HL-60 (cell line): ENCODE results near the gene GRID1.

Experiments
- DNase-seq, 2 experiments: peaks; one replicate each; pipeline ENCODE4 v3.0.0-alpha.2; 2010 to 2020; ENCODE audit warnings: low read depth in 1 of 2, low spot score in 1 of 2
- H3K27ac ChIP-seq: fragments of 250-450 bp; sonication (Bioruptor Pico); replicated peaks from 2 replicates; pipeline ENCODE4 v1.5.1; 2020; ENCODE audit warnings: mild to moderate bottlenecking, moderate library complexity
- H3K27me3 ChIP-seq: fragments of 250-450 bp; sonication (Bioruptor Pico); 2 replicates; pipeline ENCODE4 v1.5.1; 2021; ENCODE audit warnings: mild to moderate bottlenecking, moderate library complexity; ENCODE audit not compliant: insufficient read depth, poor library complexity, severe bottlenecking
- H3K4me3 ChIP-seq: replicated peaks from 2 replicates; pipeline ENCODE4 v1.5.1; 2011; ENCODE audit warnings: mild to moderate bottlenecking, control low read depth, low read length; ENCODE audit not compliant: insufficient read depth
- CTCF ChIP-seq: IDR thresholded peaks from one replicate; pipeline ENCODE4 v1.5.1; 2011; ENCODE audit warnings: low read length, control low read depth, inconsistent platforms; ENCODE audit not compliant: insufficient read depth
- GABPA ChIP-seq: IDR thresholded peaks from 2 replicates; pipeline ENCODE4 v1.6.1; 2012; ENCODE audit warnings: low read depth
- POLR2AphosphoS5 ChIP-seq: IDR thresholded peaks from 2 replicates; pipeline ENCODE4 v1.6.1; 2012; ENCODE audit warnings: low read depth
- REST ChIP-seq: IDR thresholded peaks from 2 replicates; pipeline ENCODE4 v1.6.1; 2012; ENCODE audit warnings: low read depth; ENCODE audit not compliant: insufficient replicate concordance
- SPI1 ChIP-seq: IDR thresholded peaks from 2 replicates; pipeline ENCODE4 v1.6.1; 2012; ENCODE audit warnings: low read depth, mild to moderate bottlenecking, borderline replicate concordance

The GRID1 gene

GRCh38 chr10:85971494-85971893, 395.1 kb downstream of the GRID1 start:
- H3K4me3 ChIP-seq, result no peak overlapping the region
- TF ChIP-seq CTCF, result no peak
- TF ChIP-seq GABPA, result no peak
- DNase-seq, result no peak
- H3K27ac ChIP-seq, result no peak overlapping the region
- no peaks in the 10 kb centered on the region for H3K27me3 ChIP-seq

- DNase-seq, result no peak
- Histone ChIP-seq H3K27me3 (no peaks in the 10 kb centered on the region), H3K4me3 (no peak overlapping the region), H3K27ac (no peak overlapping the region)
- no peak for TF ChIP-seq SPI1
- no peak for TF ChIP-seq POLR2AphosphoS5
- TF ChIP-seq CTCF, result no peak
- TF ChIP-seq GABPA, result no peak
- no peak for TF ChIP-seq REST
Measured at GRCh38 chr10:85967594-85967993, 399.0 kb downstream of the GRID1 start.

- TF ChIP-seq GABPA (no peak), CTCF (no peak), POLR2AphosphoS5 (no peak), SPI1 (no peak), REST (no peak)
- no peaks in the 10 kb centered on the region for H3K27me3 ChIP-seq
- no peak for DNase-seq
- no peak overlapping the region for H3K27ac ChIP-seq
- no peak overlapping the region for H3K4me3 ChIP-seq
Measured at GRCh38 chr10:85961479-85962067, 405.0 kb downstream of the GRID1 start.

GRCh38 chr10:85961073-85961472, 405.5 kb downstream of the GRID1 start:
- no peak for DNase-seq
- Histone ChIP-seq H3K27me3 (no peaks in the 10 kb centered on the region), H3K4me3 (no peak overlapping the region), H3K27ac (no peak overlapping the region)
- no peak for TF ChIP-seq GABPA
- no peak for TF ChIP-seq SPI1
- TF ChIP-seq POLR2AphosphoS5, result no peak
- TF ChIP-seq CTCF, result no peak
- no peak for TF ChIP-seq REST
